Keratinocyte (primary cell): Measurements from ENCODE around the gene MYO1D.
"Not testable (repeated sequence)": the region's sequence is repeated elsewhere in the genome, so short reads cannot be mapped to it uniquely, and the experiment has no call there.

Source experiments
- CTCF ChIP-seq, 3 experiments: IDR thresholded peaks in 1 of 3; conservative IDR thresholded peaks in 1 of 3; optimal IDR thresholded peaks in 1 of 3; 2 replicates in 2 of 3; 3 replicates in 1 of 3; pipeline versions ENCODE3 to v1.5.1; 2011; ENCODE audit warnings: low read length in 3 of 3, mild to moderate bottlenecking in 3 of 3, moderate library complexity in 2 of 3, control low read depth in 1 of 3, inconsistent platforms in 1 of 3; ENCODE audit not compliant: insufficient read depth in 2 of 3; ENCODE audit errors: extremely low read depth in 1 of 3
- EZH2 ChIP-seq: IDR thresholded peaks from one replicate; pipeline ENCODE4 v1.6.1; 2012; ENCODE audit warnings: inconsistent platforms, mild to moderate bottlenecking, low read length, moderate library complexity

GRCh38 chr17:32524553-32524880 is 352.4 kb downstream of the MYO1D start:
- TF ChIP-seq CTCF (optimal IDR thresholded peaks at IDR 0.05 in 1 of 3, IDR thresholded peaks at IDR 0.05 in 1 of 3, conservative IDR thresholded peaks at IDR 0.05 in 1 of 3; ENCODE audit: extremely low read depth in 1 of 3, insufficient read depth in 2 of 3, low read length in 3 of 3); EZH2: not testable (repeated sequence)
